OCI-LY1 (cell line): Measurements from ENCODE around the gene NR1H2.

ENCODE experiments used
- CTCF ChIP-seq: fragments of 200-600 bp; sonication (generic), shearing (Covaris generic); IDR thresholded peaks from 2 replicates; pipeline ENCODE4 v1.5.1; 2017; ENCODE audit warnings: mild to moderate bottlenecking, antibody characterized with exemption, low read length, moderate library complexity, mixed read lengths
- EZH2 ChIP-seq: fragments of 200-600 bp; sonication (generic), shearing (Covaris generic); IDR thresholded peaks from 2 replicates; pipeline ENCODE4 v1.8.0; 2017; ENCODE audit warnings: borderline replicate concordance, mixed run types, mild to moderate bottlenecking, antibody characterized with exemption, low read length, moderate library complexity, mixed read lengths

GRCh38 chr19:50344661-50345318 lies 31.5 kb upstream of the NR1H2 start:
- TF ChIP-seq CTCF (no peak), EZH2 (no peak)
